HEK293 (cell line): ENCODE measurements around the gene CAPN1.

Source experiments
- CTCF ChIA-PET: fragments of 350-600 bp; formaldehyde crosslinking; extraction: SDS; loops from one replicate; lab custom pipeline; 2021; ENCODE audit warnings: antibody characterized with exemption; lab: Yijun Ruan, JAX
- POLR2A ChIA-PET: fragments of 300-600 bp; formaldehyde crosslinking; extraction: SDS; loops from one replicate; lab custom pipeline; 2020; ENCODE audit warnings: antibody characterized with exemption, inconsistent platforms; lab: Yijun Ruan, JAX
- H3K27ac ChIP-seq: fragments of 200-500 bp; sonication (Bioruptor generic); 2 replicates; pipeline ENCODE4 v1.5.1; 2014; ENCODE audit warnings: low read depth, low read length, control low read depth, inconsistent platforms; ENCODE audit errors: extremely low read depth
- H3K36me3 ChIP-seq, 2 experiments: fragments of 200-500 bp in 1 of 2; sonication (Bioruptor generic) in 1 of 2; 1 replicate in 1 of 2; 2 replicates in 1 of 2; pipeline ENCODE4 v1.5.1; 2014 to 2017; ENCODE audit warnings: inconsistent platforms in 2 of 2, low read length in 2 of 2; ENCODE audit not compliant: control insufficient read depth in 2 of 2, insufficient read depth in 1 of 2
- H3K4me1 ChIP-seq: fragments of 200-500 bp; sonication (Bioruptor generic); 2 replicates; pipeline ENCODE4 v1.5.1; 2014; ENCODE audit warnings: mild to moderate bottlenecking, low read length, inconsistent platforms; ENCODE audit not compliant: control insufficient read depth, insufficient read depth
- H3K4me3 ChIP-seq: 2 replicates; pipeline ENCODE4 v1.5.1; 2011; ENCODE audit warnings: low read depth, mild to moderate bottlenecking, control low read depth, low read length, moderate library complexity
- H3K9me3 ChIP-seq: fragments of 200-500 bp; sonication (Bioruptor generic); 2 replicates; pipeline ENCODE4 v1.5.1; 2014; ENCODE audit warnings: low read depth, low read length, inconsistent platforms; ENCODE audit not compliant: control insufficient read depth, insufficient read depth
- BCL11B ChIP-seq: fragments of 450-650 bp; formaldehyde crosslinking; IDR thresholded peaks from 2 replicates; pipeline ENCODE4 v1.5.1; 2016; ENCODE audit warnings: low read depth, missing biosample characterization, missing genetic modification characterization
- ELK4 ChIP-seq: IDR thresholded peaks from 2 replicates; pipeline ENCODE4 v1.6.1; 2011; ENCODE audit warnings: mild to moderate bottlenecking, low read depth, low read length, borderline replicate concordance
- FEZF1 ChIP-seq: fragments of 450-650 bp; formaldehyde crosslinking; IDR thresholded peaks from 2 replicates; pipeline ENCODE4 v1.5.1; 2016; ENCODE audit warnings: missing biosample characterization, missing genetic modification characterization
- GLIS2 ChIP-seq: fragments of 450-650 bp; formaldehyde crosslinking; IDR thresholded peaks from 2 replicates; pipeline ENCODE4 v1.5.1; 2016; ENCODE audit warnings: missing biosample characterization, missing genetic modification characterization
- IKZF3 ChIP-seq: fragments of 450-650 bp; IDR thresholded peaks from 2 replicates; pipeline ENCODE4 v1.5.0; 2018; ENCODE audit warnings: missing biosample characterization, mild to moderate bottlenecking, missing genetic modification characterization, moderate library complexity
- OSR2 ChIP-seq: fragments of 450-650 bp; formaldehyde crosslinking; IDR thresholded peaks from 2 replicates; pipeline ENCODE4 v1.5.1; 2016; ENCODE audit warnings: missing biosample characterization, missing genetic modification characterization
- OVOL3 ChIP-seq: fragments of 450-650 bp; formaldehyde crosslinking; IDR thresholded peaks from 2 replicates; pipeline ENCODE4 v1.5.1; 2016; ENCODE audit warnings: missing biosample characterization, missing genetic modification characterization
- WT1 ChIP-seq: fragments of 450-650 bp; formaldehyde crosslinking; IDR thresholded peaks from 2 replicates; pipeline ENCODE4 v1.5.1; 2016; ENCODE audit warnings: missing biosample characterization, missing genetic modification characterization
- ZBTB17 ChIP-seq: fragments of 450-650 bp; formaldehyde crosslinking; IDR thresholded peaks from 2 replicates; pipeline ENCODE4 v1.5.1; 2016; ENCODE audit warnings: missing biosample characterization, missing genetic modification characterization
- ZBTB20 ChIP-seq: fragments of 450-650 bp; formaldehyde crosslinking; IDR thresholded peaks from 2 replicates; pipeline ENCODE4 v1.5.1; 2016; ENCODE audit warnings: missing biosample characterization, missing genetic modification characterization
- ZBTB21 ChIP-seq: fragments of 450-650 bp; formaldehyde crosslinking; IDR thresholded peaks from 2 replicates; pipeline ENCODE4 v1.5.1; 2017; ENCODE audit warnings: missing biosample characterization, missing genetic modification characterization
- ZFP41 ChIP-seq: fragments of 450-650 bp; formaldehyde crosslinking; IDR thresholded peaks from 2 replicates; pipeline ENCODE4 v1.5.1; 2016; ENCODE audit warnings: missing biosample characterization, missing genetic modification characterization, borderline replicate concordance
- ZNF146 ChIP-seq: fragments of 450-650 bp; formaldehyde crosslinking; IDR thresholded peaks from 2 replicates; pipeline ENCODE4 v1.5.1; 2016; ENCODE audit warnings: missing biosample characterization, missing genetic modification characterization
- ZNF16 ChIP-seq: fragments of 450-650 bp; formaldehyde crosslinking; IDR thresholded peaks from 2 replicates; pipeline ENCODE4 v1.5.1; 2016; ENCODE audit warnings: low read depth, missing biosample characterization, missing genetic modification characterization
- ZNF184 ChIP-seq: fragments of 450-650 bp; IDR thresholded peaks from 2 replicates; pipeline ENCODE4 v1.5.1; 2018; ENCODE audit warnings: missing biosample characterization, mild to moderate bottlenecking, missing genetic modification characterization
- ZNF274 ChIP-seq, 2 experiments: fragments of 200-500 bp in 1 of 2; fragments of 450-650 bp in 1 of 2; sonication (Bioruptor generic) in 1 of 2; formaldehyde crosslinking in 1 of 2; IDR thresholded peaks; 2 replicates each; pipeline versions ENCODE4 v1.5.1 to v1.6.1; 2014 to 2016; ENCODE audit warnings: borderline replicate concordance in 1 of 2, inconsistent platforms in 1 of 2, low read length in 1 of 2, missing biosample characterization in 1 of 2, missing genetic modification characterization in 1 of 2
- ZNF324 ChIP-seq: fragments of 450-650 bp; formaldehyde crosslinking; IDR thresholded peaks from 2 replicates; pipeline ENCODE4 v1.5.1; 2016; ENCODE audit warnings: missing biosample characterization, missing genetic modification characterization
- ZNF341 ChIP-seq: fragments of 450-650 bp; formaldehyde crosslinking; IDR thresholded peaks from 2 replicates; pipeline ENCODE4; 2016; ENCODE audit warnings: low read depth, missing biosample characterization, missing genetic modification characterization
- ZNF501 ChIP-seq: fragments of 450-650 bp; formaldehyde crosslinking; IDR thresholded peaks from 2 replicates; pipeline ENCODE4 v1.5.1; 2016; ENCODE audit warnings: missing biosample characterization, missing genetic modification characterization
- ZNF514 ChIP-seq: fragments of 450-650 bp; formaldehyde crosslinking; IDR thresholded peaks from 2 replicates; pipeline ENCODE4 v1.5.1; 2016; ENCODE audit warnings: missing biosample characterization, missing genetic modification characterization
- ZNF555 ChIP-seq: fragments of 450-650 bp; formaldehyde crosslinking; conservative IDR thresholded peaks from 2 replicates; pipeline ENCODE4 v1.5.1; 2017; ENCODE audit warnings: missing biosample characterization, mild to moderate bottlenecking, missing genetic modification characterization, inconsistent platforms
- ZNF571 ChIP-seq: fragments of 450-650 bp; formaldehyde crosslinking; IDR thresholded peaks from 2 replicates; pipeline ENCODE4 v1.5.0; 2017; ENCODE audit warnings: missing biosample characterization, missing genetic modification characterization
- ZNF580 ChIP-seq: fragments of 450-650 bp; formaldehyde crosslinking; IDR thresholded peaks from 2 replicates; pipeline ENCODE4 v1.5.1; 2016; ENCODE audit warnings: missing biosample characterization, missing genetic modification characterization
- ZNF701 ChIP-seq: fragments of 450-650 bp; formaldehyde crosslinking; IDR thresholded peaks from 2 replicates; pipeline ENCODE4 v1.5.1; 2016; ENCODE audit warnings: missing biosample characterization, missing genetic modification characterization
- ZNF747 ChIP-seq: fragments of 450-650 bp; formaldehyde crosslinking; IDR thresholded peaks from 2 replicates; pipeline ENCODE4 v1.5.1; 2016; ENCODE audit warnings: missing biosample characterization, missing genetic modification characterization
- ZNF776 ChIP-seq: fragments of 450-650 bp; formaldehyde crosslinking; IDR thresholded peaks from 2 replicates; pipeline ENCODE4 v1.5.0; 2017; ENCODE audit warnings: missing biosample characterization, missing genetic modification characterization, borderline replicate concordance
- ZNF837 ChIP-seq: fragments of 450-650 bp; formaldehyde crosslinking; IDR thresholded peaks from 2 replicates; pipeline ENCODE4 v1.5.1; 2016; ENCODE audit warnings: missing biosample characterization, missing genetic modification characterization
- TF ChIP-seq, protein P1 (sequence below): fragments of 450-650 bp; formaldehyde crosslinking; optimal IDR thresholded peaks from 2 replicates; pipeline ENCODE3; 2016; ENCODE audit warnings: missing biosample characterization, mild to moderate bottlenecking, missing genetic modification characterization
- TF ChIP-seq, protein P2 (sequence below): fragments of 450-650 bp; formaldehyde crosslinking; IDR thresholded peaks from 2 replicates; pipeline ENCODE4 v1.5.1; 2016; ENCODE audit warnings: missing biosample characterization, missing genetic modification characterization
- TF ChIP-seq, protein P3 (sequence below): fragments of 450-650 bp; formaldehyde crosslinking; IDR thresholded peaks from 2 replicates; pipeline ENCODE4 v1.5.1; 2016; ENCODE audit warnings: missing biosample characterization, missing genetic modification characterization
- TF ChIP-seq, protein P4 (sequence below): fragments of 450-650 bp; formaldehyde crosslinking; IDR thresholded peaks from 2 replicates; pipeline ENCODE4 v1.5.1; 2016; ENCODE audit warnings: missing biosample characterization, missing genetic modification characterization

The CAPN1 gene

GRCh38 chr11:65181569-65182257 is at the start of gene CAPN1:
CAPN1 (plus strand) TSS chr11:65181928; CDS start chr11:65182702, 774 bp downstream.
- Histone ChIP-seq H3K27ac (peak within 1 kb of the TSS; percentile 80; the same call in 1 of the 2 replicates), H3K36me3 (peaks cover 0 to 34% of the 10 kb centered on the region in 2 experiments; a peak in 1 of 3 replicates), H3K4me3 (peak within 1 kb of the TSS; percentile 91), H3K4me1 (no peaks in the 10 kb centered on the region), H3K9me3 (no peaks in the 10 kb centered on the region)
- ChIA-PET POLR2A (interaction anchor here (0.5 to 2.8 kb wide), 13 partner anchors 36 to 403 kb away, joined by 3 to 23 read pairs (median 5); partner anchors contain the start of genes FAU, MRPL49, POLA2 and TM7SF2), CTCF (interaction anchor here (0.6 to 2.4 kb wide), 11 partner anchors 15 to 169 kb away, joined by 3 to 6 read pairs (median 3); partner anchors contain the start of genes ARL2 and ZNHIT2)
- no peak for TF ChIP-seq ZNF776 (tag by site-specific recombination)
- TF ChIP-seq ZNF571 = no peak
- TF ChIP-seq ZNF514 (tag by site-specific recombination) = no peak
- no peak for TF ChIP-seq ZNF146 (tag by site-specific recombination)
- TF ChIP-seq ZNF16 = no peak
- no peak for TF ChIP-seq ZNF501 (tag by site-specific recombination)
- TF ChIP-seq ZBTB20 (tag by site-specific recombination) = no peak
- TF ChIP-seq BCL11B (tag by site-specific recombination) = no peak
- TF ChIP-seq, protein P1, sequence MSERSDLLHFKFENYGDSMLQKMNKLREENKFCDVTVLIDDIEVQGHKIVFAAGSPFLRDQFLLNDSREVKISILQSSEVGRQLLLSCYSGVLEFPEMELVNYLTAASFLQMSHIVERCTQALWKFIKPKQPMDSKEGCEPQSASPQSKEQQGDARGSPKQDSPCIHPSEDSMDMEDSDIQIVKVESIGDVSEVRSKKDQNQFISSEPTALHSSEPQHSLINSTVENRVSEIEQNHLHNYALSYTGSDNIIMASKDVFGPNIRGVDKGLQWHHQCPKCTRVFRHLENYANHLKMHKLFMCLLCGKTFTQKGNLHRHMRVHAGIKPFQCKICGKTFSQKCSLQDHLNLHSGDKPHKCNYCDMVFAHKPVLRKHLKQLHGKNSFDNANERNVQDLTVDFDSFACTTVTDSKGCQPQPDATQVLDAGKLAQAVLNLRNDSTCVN (tag by site-specific recombination) = no peak
- TF ChIP-seq ZNF555 (tag by site-specific recombination) = no peak
- no peak for TF ChIP-seq ELK4
- TF ChIP-seq ZNF701 (tag by site-specific recombination) = no peak
- TF ChIP-seq ZNF184 (tag by site-specific recombination) = no peak
- no peak for TF ChIP-seq OVOL3 (tag by site-specific recombination)
- TF ChIP-seq ZNF837 (tag by site-specific recombination) = no peak
- TF ChIP-seq ZBTB21 (tag by site-specific recombination) = no peak
- TF ChIP-seq, protein P2, sequence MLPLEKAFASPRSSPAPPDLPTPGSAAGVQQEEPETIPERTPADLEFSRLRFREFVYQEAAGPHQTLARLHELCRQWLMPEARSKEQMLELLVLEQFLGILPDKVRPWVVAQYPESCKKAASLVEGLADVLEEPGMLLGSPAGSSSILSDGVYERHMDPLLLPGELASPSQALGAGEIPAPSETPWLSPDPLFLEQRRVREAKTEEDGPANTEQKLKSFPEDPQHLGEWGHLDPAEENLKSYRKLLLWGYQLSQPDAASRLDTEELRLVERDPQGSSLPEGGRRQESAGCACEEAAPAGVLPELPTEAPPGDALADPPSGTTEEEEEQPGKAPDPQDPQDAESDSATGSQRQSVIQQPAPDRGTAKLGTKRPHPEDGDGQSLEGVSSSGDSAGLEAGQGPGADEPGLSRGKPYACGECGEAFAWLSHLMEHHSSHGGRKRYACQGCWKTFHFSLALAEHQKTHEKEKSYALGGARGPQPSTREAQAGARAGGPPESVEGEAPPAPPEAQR (tag by site-specific recombination) = no peak
- TF ChIP-seq OSR2 (tag by site-specific recombination) = no peak
- no peak for TF ChIP-seq ZNF580 (tag by site-specific recombination)
- no peak; the same call in 1 of the 2 replicates for TF ChIP-seq GLIS2 (tag by site-specific recombination)
- TF ChIP-seq, protein P3, sequence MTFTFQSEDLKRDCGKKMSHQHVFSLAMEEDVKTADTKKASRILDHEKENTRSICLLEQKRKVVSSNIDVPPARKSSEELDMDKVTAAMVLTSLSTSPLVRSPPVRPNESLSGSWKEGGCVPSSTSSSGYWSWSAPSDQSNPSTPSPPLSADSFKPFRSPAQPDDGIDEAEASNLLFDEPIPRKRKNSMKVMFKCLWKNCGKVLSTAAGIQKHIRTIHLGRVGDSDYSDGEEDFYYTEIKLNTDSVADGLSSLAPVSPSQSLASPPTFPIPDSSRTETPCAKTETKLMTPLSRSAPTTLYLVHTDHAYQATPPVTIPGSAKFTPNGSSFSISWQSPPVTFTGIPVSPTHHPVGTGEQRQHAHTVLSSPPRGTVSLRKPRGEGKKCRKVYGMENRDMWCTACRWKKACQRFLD (tag by site-specific recombination) = no peak
- 0 out of 2 replicates have a peak, but pooled peaks have one; percentile 13 for TF ChIP-seq FEZF1 (tag by site-specific recombination)
- TF ChIP-seq ZNF274 (IDR thresholded peaks at IDR 0.05; ENCODE audit: low read length) = no peak
- no peak for TF ChIP-seq ZNF274 (tag by site-specific recombination; IDR thresholded peaks at IDR 0.05; ENCODE audit: borderline replicate concordance)
- TF ChIP-seq ZNF324 (tag by site-specific recombination) = no peak
- TF ChIP-seq, protein P4, sequence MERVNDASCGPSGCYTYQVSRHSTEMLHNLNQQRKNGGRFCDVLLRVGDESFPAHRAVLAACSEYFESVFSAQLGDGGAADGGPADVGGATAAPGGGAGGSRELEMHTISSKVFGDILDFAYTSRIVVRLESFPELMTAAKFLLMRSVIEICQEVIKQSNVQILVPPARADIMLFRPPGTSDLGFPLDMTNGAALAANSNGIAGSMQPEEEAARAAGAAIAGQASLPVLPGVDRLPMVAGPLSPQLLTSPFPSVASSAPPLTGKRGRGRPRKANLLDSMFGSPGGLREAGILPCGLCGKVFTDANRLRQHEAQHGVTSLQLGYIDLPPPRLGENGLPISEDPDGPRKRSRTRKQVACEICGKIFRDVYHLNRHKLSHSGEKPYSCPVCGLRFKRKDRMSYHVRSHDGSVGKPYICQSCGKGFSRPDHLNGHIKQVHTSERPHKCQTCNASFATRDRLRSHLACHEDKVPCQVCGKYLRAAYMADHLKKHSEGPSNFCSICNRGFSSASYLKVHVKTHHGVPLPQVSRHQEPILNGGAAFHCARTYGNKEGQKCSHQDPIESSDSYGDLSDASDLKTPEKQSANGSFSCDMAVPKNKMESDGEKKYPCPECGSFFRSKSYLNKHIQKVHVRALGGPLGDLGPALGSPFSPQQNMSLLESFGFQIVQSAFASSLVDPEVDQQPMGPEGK (tag by site-specific recombination) = peak; percentile 61
- TF ChIP-seq ZNF341 (tag by site-specific recombination) = peak; percentile 97
- TF ChIP-seq ZNF747 = no peak
- no peak for TF ChIP-seq WT1 (tag by site-specific recombination)
- 0 out of 2 replicates have a peak, but pooled peaks have one; percentile 13 for TF ChIP-seq ZBTB17
- no peak for TF ChIP-seq ZFP41 (tag by site-specific recombination)
- TF ChIP-seq IKZF3 (tag by site-specific recombination) = no peak
